ENCODE data around the gene JAM3.

DNA sequence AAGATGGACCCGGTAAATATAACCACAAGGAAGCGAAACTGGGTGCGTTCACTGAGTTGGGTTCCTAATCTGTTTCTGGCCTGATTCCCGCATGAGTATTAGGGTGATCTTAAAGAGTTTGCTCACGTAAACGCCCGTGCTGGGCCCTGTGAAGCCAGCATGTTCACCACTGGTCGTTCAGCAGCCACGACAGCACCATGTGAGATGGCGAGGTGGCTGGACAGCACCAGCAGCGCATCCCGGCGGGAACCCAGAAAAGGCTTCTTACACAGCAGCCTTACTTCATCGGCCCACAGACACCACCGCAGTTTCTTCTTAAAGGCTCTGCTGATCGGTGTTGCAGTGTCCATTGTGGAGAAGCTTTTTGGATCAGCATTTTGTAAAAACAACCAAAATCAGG is 80.5 kb downstream of the JAM3 start:
- TF ChIP-seq CTCF (IDR thresholded peaks at IDR 0.05): no peak
- TF ChIP-seq POLR2A (IDR thresholded peaks at IDR 0.05): no peak
- no peak for TF ChIP-seq POLR2AphosphoS5 (IDR thresholded peaks at IDR 0.05)

Data from breast epithelium (tissue), 3 donors.